ENCODE data around the gene P2RY2. TPM values are rescaled to one million over a fixed set of nuclear protein-coding genes. Genes with fewer than 3 reads are reported as not detected.
A peak's percentile ranks its signal among the peaks of the same experiment; 100 is the strongest.

The P2RY2 gene
- total and polyA plus RNA-seq, 9 of the 15 experiments (the other 6 are each of a cell fraction or from before 2014, with no cell fraction given), result not detected

- TF ChIP-seq, protein P1, sequence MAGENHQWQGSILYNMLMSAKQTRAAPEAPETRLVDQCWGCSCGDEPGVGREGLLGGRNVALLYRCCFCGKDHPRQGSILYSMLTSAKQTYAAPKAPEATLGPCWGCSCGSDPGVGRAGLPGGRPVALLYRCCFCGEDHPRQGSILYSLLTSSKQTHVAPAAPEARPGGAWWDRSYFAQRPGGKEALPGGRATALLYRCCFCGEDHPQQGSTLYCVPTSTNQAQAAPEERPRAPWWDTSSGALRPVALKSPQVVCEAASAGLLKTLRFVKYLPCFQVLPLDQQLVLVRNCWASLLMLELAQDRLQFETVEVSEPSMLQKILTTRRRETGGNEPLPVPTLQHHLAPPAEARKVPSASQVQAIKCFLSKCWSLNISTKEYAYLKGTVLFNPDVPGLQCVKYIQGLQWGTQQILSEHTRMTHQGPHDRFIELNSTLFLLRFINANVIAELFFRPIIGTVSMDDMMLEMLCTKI (IDR thresholded peaks at IDR 0.05; ENCODE audit: partially characterized antibody), result no peak
- TF ChIP-seq, protein P2, sequence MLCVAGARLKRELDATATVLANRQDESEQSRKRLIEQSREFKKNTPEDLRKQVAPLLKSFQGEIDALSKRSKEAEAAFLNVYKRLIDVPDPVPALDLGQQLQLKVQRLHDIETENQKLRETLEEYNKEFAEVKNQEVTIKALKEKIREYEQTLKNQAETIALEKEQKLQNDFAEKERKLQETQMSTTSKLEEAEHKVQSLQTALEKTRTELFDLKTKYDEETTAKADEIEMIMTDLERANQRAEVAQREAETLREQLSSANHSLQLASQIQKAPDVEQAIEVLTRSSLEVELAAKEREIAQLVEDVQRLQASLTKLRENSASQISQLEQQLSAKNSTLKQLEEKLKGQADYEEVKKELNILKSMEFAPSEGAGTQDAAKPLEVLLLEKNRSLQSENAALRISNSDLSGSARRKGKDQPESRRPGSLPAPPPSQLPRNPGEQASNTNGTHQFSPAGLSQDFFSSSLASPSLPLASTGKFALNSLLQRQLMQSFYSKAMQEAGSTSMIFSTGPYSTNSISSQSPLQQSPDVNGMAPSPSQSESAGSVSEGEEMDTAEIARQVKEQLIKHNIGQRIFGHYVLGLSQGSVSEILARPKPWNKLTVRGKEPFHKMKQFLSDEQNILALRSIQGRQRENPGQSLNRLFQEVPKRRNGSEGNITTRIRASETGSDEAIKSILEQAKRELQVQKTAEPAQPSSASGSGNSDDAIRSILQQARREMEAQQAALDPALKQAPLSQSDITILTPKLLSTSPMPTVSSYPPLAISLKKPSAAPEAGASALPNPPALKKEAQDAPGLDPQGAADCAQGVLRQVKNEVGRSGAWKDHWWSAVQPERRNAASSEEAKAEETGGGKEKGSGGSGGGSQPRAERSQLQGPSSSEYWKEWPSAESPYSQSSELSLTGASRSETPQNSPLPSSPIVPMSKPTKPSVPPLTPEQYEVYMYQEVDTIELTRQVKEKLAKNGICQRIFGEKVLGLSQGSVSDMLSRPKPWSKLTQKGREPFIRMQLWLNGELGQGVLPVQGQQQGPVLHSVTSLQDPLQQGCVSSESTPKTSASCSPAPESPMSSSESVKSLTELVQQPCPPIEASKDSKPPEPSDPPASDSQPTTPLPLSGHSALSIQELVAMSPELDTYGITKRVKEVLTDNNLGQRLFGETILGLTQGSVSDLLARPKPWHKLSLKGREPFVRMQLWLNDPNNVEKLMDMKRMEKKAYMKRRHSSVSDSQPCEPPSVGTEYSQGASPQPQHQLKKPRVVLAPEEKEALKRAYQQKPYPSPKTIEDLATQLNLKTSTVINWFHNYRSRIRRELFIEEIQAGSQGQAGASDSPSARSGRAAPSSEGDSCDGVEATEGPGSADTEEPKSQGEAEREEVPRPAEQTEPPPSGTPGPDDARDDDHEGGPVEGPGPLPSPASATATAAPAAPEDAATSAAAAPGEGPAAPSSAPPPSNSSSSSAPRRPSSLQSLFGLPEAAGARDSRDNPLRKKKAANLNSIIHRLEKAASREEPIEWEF (CRISPR knock-in tag; IDR thresholded peaks at IDR 0.05), result no peak
- TF ChIP-seq TSC22D4 (tag; IDR thresholded peaks at IDR 0.05) (no peak), CBFA2T2 (conservative IDR thresholded peaks at IDR 0.05) (peak; percentile 48), MYC (IDR thresholded peaks at IDR 0.05; ENCODE audit: low read depth, low read length) (0 out of 2 replicates have a peak, but pooled peaks have one; percentile 2), MYC (CRISPR knock-in tag; IDR thresholded peaks at IDR 0.05; ENCODE audit: borderline replicate concordance, low read depth) (no peak), PTBP1 (IDR thresholded peaks at IDR 0.05; ENCODE audit: low read depth, low read length) (0 out of 2 replicates have a peak, but pooled peaks have one; percentile 6), CEBPG (CRISPR knock-in tag; IDR thresholded peaks at IDR 0.05) (no peak), CEBPG (tag; conservative IDR thresholded peaks at IDR 0.05 in 1 of 2, IDR thresholded peaks at IDR 0.05 in 1 of 2) (no peak), XRCC3 (IDR thresholded peaks at IDR 0.05) (no peak), ZBTB11 (CRISPR knock-in tag; IDR thresholded peaks at IDR 0.05) (no peak)
- TF ChIP-seq, protein P3, sequence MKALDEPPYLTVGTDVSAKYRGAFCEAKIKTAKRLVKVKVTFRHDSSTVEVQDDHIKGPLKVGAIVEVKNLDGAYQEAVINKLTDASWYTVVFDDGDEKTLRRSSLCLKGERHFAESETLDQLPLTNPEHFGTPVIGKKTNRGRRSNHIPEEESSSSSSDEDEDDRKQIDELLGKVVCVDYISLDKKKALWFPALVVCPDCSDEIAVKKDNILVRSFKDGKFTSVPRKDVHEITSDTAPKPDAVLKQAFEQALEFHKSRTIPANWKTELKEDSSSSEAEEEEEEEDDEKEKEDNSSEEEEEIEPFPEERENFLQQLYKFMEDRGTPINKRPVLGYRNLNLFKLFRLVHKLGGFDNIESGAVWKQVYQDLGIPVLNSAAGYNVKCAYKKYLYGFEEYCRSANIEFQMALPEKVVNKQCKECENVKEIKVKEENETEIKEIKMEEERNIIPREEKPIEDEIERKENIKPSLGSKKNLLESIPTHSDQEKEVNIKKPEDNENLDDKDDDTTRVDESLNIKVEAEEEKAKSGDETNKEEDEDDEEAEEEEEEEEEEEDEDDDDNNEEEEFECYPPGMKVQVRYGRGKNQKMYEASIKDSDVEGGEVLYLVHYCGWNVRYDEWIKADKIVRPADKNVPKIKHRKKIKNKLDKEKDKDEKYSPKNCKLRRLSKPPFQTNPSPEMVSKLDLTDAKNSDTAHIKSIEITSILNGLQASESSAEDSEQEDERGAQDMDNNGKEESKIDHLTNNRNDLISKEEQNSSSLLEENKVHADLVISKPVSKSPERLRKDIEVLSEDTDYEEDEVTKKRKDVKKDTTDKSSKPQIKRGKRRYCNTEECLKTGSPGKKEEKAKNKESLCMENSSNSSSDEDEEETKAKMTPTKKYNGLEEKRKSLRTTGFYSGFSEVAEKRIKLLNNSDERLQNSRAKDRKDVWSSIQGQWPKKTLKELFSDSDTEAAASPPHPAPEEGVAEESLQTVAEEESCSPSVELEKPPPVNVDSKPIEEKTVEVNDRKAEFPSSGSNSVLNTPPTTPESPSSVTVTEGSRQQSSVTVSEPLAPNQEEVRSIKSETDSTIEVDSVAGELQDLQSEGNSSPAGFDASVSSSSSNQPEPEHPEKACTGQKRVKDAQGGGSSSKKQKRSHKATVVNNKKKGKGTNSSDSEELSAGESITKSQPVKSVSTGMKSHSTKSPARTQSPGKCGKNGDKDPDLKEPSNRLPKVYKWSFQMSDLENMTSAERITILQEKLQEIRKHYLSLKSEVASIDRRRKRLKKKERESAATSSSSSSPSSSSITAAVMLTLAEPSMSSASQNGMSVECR (CRISPR knock-in tag; IDR thresholded peaks at IDR 0.05), result no peak
These were observed 35.2 kb upstream of the P2RY2 start (continued) for GRCh38 chr11:73182824-73183321.

All from K562 (cell line).